SK-N-MC (cell line): ENCODE results near the gene NSD1.

Experiments
- DNase-seq: peaks from one replicate; pipeline ENCODE4 v3.0.0-alpha.2; 2011; ENCODE audit warnings: low read depth, low spot score
- H3K27ac ChIP-seq: fragments of 200-600 bp; sonication (generic); 2 replicates; pipeline ENCODE4 v1.5.1; 2016; ENCODE audit warnings: mixed run types
- H3K36me3 ChIP-seq: fragments of 200-600 bp; sonication (generic); 2 replicates; pipeline ENCODE4 v1.6.1; 2017; ENCODE audit warnings: antibody characterized with exemption, low read length, mixed read lengths; ENCODE audit not compliant: insufficient read depth
- H3K4me3 ChIP-seq: fragments of 200-600 bp; sonication (generic); 2 replicates; pipeline ENCODE4 v1.5.1; 2016
- H3K9ac ChIP-seq: fragments of 200-600 bp; sonication (generic); 2 replicates; pipeline ENCODE4 v1.8.0; 2017; ENCODE audit warnings: mixed run types, mixed read lengths; ENCODE audit not compliant: insufficient read length
- H3K9me3 ChIP-seq: fragments of 200-600 bp; sonication (generic); 2 replicates; pipeline ENCODE4 v1.6.1; 2017; ENCODE audit warnings: low read depth, mild to moderate bottlenecking, antibody characterized with exemption, low read length, moderate library complexity, mixed read lengths
- EZH2 ChIP-seq: fragments of 200-600 bp; sonication (generic); IDR thresholded peaks from one replicate; pipeline ENCODE4 v1.6.1; 2017; ENCODE audit warnings: antibody characterized with exemption
- FOXP2 ChIP-seq: optimal IDR thresholded peaks from 2 replicates; pipeline ENCODE3; 2011; ENCODE audit warnings: mild to moderate bottlenecking, moderate library complexity; ENCODE audit not compliant: insufficient read depth; ENCODE audit errors: extremely low read length, control extremely low read depth
- POLR2AphosphoS5 ChIP-seq: IDR thresholded peaks from 2 replicates; pipeline ENCODE4 v1.6.1; 2012; ENCODE audit warnings: mild to moderate bottlenecking, low read depth, low read length, borderline replicate concordance

The NSD1 gene

GRCh38 chr5:177297922-177298321, 164.3 kb downstream of the NSD1 start:
- H3K9ac ChIP-seq, result no peak overlapping the region
- H3K9me3 ChIP-seq, result no peaks in the 10 kb centered on the region
- H3K4me3 ChIP-seq, result no peak overlapping the region
- DNase-seq, result no peak
- peaks cover 25% of the 10 kb centered on the region for H3K36me3 ChIP-seq
- no peak overlapping the region for H3K27ac ChIP-seq
- no peak for TF ChIP-seq EZH2
- no peak for TF ChIP-seq FOXP2
- no peak for TF ChIP-seq POLR2AphosphoS5

DNA sequence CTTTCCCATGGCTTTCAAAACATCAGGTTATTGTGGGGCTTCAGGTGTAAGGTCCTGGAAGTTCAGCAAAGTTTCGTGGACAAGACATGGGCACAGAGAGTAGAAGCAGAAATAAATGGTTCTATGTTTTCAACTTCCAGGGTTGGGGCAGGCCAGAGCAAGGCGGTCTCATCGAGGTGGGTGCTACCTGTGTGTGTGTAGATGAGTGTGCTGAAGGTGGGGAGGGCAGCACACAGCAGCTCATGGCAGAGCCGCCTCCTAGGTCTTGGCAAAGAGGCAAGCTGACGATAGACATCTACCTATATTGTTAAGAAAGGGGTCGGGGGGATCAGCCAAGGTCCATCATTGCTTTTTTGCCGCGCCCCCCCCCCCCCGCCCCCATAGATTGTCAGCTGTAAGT, 166.1 kb downstream of the NSD1 start:
- H3K4me3 ChIP-seq, result no peak overlapping the region
- no peak for TF ChIP-seq POLR2AphosphoS5
- no peak for TF ChIP-seq EZH2
- TF ChIP-seq FOXP2, result no peak
- H3K27ac ChIP-seq, result no peak overlapping the region
- H3K9ac ChIP-seq, result no peak overlapping the region
- no peaks in the 10 kb centered on the region for H3K9me3 ChIP-seq
- DNase-seq, result no peak
- H3K36me3 ChIP-seq, result peaks cover 8% of the 10 kb centered on the region; the same call in 1 of the 2 replicates

GRCh38 chr5:177300236-177300880, 166.8 kb downstream of the NSD1 start:
- Histone ChIP-seq H3K9me3 (no peaks in the 10 kb centered on the region), H3K36me3 (peaks cover 4% of the 10 kb centered on the region; the same call in 1 of the 2 replicates), H3K4me3 (no peak overlapping the region), H3K27ac (peak overlapping the region; percentile 63), H3K9ac (no peak overlapping the region)
- no peak for DNase-seq
- TF ChIP-seq FOXP2 (no peak), EZH2 (no peak), POLR2AphosphoS5 (no peak)

DNA sequence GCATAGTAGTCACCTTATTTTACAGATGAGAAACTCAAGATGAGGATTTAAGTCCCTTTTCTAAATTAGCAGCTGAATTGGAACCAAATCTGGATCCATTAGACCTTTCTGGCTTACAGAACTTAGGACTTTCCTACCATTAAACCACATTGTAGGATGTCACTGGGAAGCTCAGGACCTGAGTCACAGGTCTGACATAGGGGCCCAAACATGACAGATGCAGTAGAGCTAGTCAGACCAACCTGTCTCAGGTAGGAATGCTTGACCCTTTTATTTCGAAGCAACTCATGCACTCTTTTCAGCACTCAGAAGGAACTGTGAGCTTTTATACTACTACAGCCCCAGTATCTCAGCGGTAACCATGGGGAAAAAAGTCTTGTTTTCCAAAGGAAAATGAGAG, 167.4 kb downstream of the NSD1 start:
- Histone ChIP-seq H3K27ac (peak overlapping the region; percentile 63), H3K9ac (no peak overlapping the region), H3K4me3 (no peak overlapping the region), H3K36me3 (peaks cover 8% of the 10 kb centered on the region), H3K9me3 (no peaks in the 10 kb centered on the region)
- TF ChIP-seq FOXP2 (no peak), EZH2 (no peak), POLR2AphosphoS5 (no peak)
- DNase-seq, result no peak

- no peak overlapping the region for H3K4me3 ChIP-seq
- H3K9ac ChIP-seq, result no peak overlapping the region
- no peaks in the 10 kb centered on the region for H3K9me3 ChIP-seq
- H3K36me3 ChIP-seq, result peaks cover 15% of the 10 kb centered on the region
- no peak for TF ChIP-seq EZH2
- TF ChIP-seq POLR2AphosphoS5, result no peak
- no peak for DNase-seq
- no peak overlapping the region for H3K27ac ChIP-seq
Observed at GRCh38 chr5:177301503-177302165, 168.1 kb downstream of the NSD1 start.

- H3K27ac ChIP-seq, result no peak overlapping the region
- DNase-seq, result no peak
- no peaks in the 10 kb centered on the region for H3K9me3 ChIP-seq
- no peak for TF ChIP-seq EZH2
- no peak; the same call in 1 of the 2 replicates for TF ChIP-seq POLR2AphosphoS5
- no peak for TF ChIP-seq FOXP2
- peaks cover 20% of the 10 kb centered on the region for H3K36me3 ChIP-seq
- peak overlapping the region; percentile 95 for H3K9ac ChIP-seq
- H3K4me3 ChIP-seq, result peak overlapping the region; percentile 98
Observed at GRCh38 chr5:177302354-177303110, 169.0 kb downstream of the NSD1 start.

GRCh38 chr5:177303121-177303924, 169.8 kb downstream of the NSD1 start, which contains the start of the genes PRELID1 and RAB24:
TSS of gene PRELID1 (plus strand) at chr5:177303799. CDS start at chr5:177303986, 187 bp downstream.
TSS of gene RAB24 (minus strand) at chr5:177303719. CDS start at chr5:177303288, 431 bp downstream.
- no peaks in the 10 kb centered on the region for H3K9me3 ChIP-seq
- peak; percentile 79; the same call in 1 of the 2 replicates for TF ChIP-seq POLR2AphosphoS5
- no peak for TF ChIP-seq EZH2
- no peak for TF ChIP-seq FOXP2
- DNase-seq, result no peak
- peak within 1 kb of the TSS; percentile 95 for H3K9ac ChIP-seq
- peak within 1 kb of the TSS; percentile 44; the same call in 1 of the 2 replicates for H3K27ac ChIP-seq
- H3K36me3 ChIP-seq, result peaks cover 20% of the 10 kb centered on the region
- H3K4me3 ChIP-seq, result peak within 1 kb of the TSS; percentile 98
